HG03135 (cell line): ENCODE results near the gene AGO3.
"Not testable (repeated sequence)": the region's sequence is repeated elsewhere in the genome, so short reads cannot be mapped to it uniquely, and the experiment has no call there.

ENCODE experiments used
- ATAC-seq: cut with Tn5 transposase; IDR thresholded peaks from one replicate; pipeline ENCODE4 v1.9.1; 2021; ENCODE audit warnings: mild to moderate bottlenecking, moderate library complexity; ENCODE audit not compliant: unreplicated experiment

The AGO3 gene

DNA sequence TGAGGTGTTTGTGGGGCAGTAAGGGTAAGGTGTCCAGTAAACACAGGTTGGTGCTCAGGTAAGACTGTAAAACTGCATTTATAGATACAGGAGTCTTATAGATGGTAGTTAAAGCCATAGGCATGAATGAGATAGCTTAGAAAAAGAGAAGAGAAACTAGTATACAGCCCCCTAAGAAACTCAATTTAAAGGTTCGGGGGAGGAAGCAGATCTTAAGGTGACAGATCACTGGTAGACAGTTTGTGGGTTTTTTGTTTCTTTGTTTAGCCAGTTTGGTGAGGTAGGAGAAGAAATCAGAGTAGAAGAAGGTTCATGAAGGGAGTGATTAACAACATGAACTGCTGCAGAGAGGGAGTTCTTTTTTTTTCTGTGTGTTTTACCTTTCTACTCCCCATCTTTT is 6.1 kb upstream of the AGO3 start:
- no peak for ATAC-seq

DNA sequence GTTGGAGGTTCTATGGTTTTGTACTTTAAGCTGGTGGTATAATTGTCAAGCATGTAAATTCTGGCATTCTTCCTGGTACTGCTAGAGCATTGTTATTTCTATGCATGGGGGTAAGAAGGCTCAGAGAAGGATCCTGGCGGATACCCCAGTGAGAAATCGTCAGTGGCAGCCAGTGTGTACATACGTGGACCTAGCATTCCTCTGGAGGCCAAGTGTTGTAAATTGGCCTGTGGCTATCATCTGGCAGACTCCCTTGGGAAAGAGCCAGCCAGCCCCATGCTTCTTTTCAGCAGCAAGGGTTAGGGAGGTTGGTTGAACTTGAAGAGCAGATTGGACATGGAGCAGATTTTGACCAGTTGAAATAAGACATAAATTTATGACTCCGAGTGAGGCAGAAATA is 5.2 kb upstream of the AGO3 start:
- no peak for ATAC-seq

DNA sequence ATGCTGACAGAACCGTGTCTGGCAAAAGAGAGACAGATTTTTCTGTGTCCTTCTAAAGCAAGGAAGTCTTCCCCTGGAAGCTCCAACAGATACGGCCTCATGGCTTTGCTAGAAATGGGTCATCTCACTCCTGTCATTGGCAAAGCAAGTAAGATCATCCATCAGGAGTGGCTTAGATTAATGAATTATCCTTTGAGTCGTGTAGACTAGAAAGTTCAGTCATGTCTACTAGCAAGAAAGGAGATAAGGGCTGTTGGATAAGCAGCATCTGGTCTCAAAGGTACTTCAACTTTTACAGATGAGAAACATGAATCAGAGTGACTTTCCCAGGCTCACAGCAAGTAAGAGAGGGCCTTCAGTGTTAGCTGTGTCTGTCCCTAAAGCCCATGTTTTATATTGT is 3.4 kb upstream of the AGO3 start:
- no peak for ATAC-seq

GRCh38 chr1:35929730-35930592 is 944 bp upstream of the AGO3 start:
- no peak for ATAC-seq

- no peak for ATAC-seq
These were observed 697 bp downstream of the AGO3 start for GRCh38 chr1:35931446-35932157.

- ATAC-seq = no peak
These were observed 1.3 kb downstream of the AGO3 start for GRCh38 chr1:35932158-35932636.

DNA sequence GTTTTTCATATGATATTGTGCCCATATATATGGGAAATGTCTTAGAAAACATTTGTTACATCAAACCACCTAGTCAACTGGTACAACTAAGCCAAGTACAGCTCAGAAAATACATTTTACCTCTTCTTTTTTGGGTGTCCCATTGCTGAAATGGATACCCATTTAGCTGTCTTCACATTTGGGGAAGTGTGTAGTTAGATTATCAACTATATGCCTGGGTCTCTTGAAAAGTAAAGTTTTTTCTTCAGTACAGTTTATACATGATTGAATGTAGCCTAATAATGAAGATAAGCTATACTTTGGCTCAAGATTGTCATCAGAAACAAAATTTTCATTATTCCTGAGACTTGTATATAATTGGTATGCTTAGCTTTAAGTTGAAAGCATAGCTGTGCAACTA is 2.0 kb downstream of the AGO3 start:
- ATAC-seq = no peak

DNA sequence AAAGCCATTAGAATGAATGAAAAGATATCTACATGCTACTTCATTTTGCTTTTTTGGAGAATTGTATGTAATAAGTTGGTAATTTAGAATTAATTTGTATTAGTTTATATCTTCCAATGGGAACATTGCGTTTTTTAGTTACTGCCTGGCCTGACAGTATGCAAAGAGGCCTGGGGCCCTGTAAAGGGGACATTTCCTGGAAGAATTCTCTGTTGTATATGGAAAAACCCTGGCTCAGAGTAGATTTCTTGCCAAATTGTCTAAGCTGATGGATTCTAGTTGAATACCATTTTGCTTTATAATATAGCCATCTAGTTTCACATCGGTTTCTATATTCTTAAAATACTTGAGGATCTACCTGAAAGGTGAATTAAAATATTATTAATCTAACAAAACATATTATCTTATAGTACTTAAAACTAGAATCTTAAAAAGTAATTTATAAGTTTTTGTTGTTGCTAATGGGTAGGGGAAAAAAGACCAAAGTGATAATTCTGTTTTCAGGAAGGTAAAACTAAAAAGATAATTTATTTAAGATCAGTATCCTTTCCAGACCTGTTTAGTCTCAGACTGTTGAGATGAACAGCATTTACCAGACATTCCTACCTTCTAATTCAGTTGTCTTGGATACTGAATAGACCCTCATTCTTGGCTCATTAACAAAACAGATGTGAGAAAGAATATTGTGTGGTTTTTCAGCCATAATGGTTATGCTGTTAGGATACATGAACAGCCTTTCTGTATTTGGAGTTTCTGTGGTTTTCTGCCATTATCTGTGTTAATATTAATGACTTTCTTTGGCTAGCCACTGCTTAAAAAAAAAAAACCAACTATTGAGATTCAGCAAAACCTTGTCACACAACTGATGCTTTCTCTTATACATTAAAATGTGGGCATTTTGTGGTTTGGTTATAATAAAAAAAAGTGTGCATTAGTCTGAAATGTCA is 4.8 kb downstream of the AGO3 start:
- ATAC-seq = no peak

DNA sequence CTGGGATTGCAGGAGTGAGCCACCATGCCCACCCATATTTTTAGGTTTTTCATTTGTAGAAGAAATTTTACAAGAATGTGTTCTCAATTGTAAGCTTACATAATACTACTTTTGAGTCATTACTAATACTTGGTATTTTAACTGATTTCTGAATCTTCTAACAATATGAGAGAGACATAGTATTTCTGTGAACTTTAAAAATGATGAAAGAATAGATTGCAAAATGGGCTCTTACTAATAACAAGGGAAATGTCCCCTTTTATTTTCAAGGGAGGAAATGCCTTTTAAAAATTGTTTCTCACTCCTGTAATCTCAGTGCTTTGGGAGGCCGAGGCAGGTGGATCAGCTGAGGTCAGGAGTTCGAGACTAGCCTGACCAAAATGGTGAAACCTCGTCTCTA is 5.9 kb downstream of the AGO3 start:
- ATAC-seq = no peak

DNA sequence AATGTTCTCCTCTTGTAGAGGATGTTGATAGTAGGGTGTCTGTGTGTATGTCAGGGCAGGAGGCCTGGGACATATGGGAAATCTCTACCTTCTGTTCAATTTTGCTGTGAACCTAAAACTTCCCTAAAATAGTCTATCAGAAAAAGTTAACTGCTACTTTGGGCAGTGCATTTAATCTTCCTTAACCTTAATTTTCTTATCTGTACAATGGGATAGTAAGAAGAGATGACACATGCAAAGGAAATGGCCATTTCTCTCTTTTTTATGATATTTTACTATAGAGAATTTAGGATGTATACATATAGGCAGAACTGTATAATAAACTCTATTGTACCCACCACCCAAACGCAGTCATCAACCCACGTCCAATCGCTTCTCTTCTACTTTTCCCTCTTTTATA is 8.6 kb downstream of the AGO3 start:
- no peak for ATAC-seq

- no peak for ATAC-seq
These were observed 14.4 kb downstream of the AGO3 start for GRCh38 chr1:35945327-35945726.

DNA sequence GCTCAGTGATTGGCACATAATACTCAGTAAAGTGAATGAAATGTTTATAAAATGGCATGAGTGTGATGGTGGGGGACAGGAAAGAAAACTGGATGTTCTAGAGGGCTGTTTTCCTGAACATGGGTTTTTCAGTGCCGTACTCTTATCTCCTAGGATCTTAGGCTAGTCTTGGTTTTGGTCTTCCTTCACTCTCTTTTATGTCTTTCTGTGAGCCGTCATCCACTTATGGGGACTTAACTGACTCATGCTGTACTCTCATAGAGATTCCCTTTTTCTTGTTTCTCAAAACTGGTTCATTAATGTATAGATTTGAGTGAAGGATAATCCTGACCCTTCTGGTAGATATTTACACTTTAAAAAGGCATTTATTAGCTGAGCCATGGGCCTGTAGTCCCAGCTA is 16.6 kb downstream of the AGO3 start:
- ATAC-seq = no peak

DNA sequence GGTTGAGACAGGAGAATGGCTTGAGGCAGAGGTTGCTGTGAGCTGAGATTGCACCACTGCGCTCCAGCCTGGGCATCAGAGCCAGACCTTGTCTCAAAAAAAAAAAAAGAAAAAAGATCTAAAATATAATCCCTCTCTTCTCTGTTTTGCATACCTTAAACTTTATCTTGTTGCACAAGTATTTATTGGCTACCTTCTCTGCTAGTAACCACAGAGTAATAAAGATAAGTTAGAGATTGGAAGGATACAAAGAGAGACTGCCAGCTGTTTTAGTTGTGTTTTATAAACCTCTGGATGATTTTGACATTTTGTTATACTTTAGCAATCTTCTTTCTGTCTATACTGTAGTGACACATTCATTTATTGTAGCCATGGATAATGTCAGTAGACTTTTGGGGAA is 27.7 kb downstream of the AGO3 start:
- ATAC-seq = no peak

- no peak for ATAC-seq
These were observed 28.4 kb downstream of the AGO3 start for GRCh38 chr1:35959304-35959703.

GRCh38 chr1:35962952-35963351 is 32.0 kb downstream of the AGO3 start:
- no peak for ATAC-seq

DNA sequence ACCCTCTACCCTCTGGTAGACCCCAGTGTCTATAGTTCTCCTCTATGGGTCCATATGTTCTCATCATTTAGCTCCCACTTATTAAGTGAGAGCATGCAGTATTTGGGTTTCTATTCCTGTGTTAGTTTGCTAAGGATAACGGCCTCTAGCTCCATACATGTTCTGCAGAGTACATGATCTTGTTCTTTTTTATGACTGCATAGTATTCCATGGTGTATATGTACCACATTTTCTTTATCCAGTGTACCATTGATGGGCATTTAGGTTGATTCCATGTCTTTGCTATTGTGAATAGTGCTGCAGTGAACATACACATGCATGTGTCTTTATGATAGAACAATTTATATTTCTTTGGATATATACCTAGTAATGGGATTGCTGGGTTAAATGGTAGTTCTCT is 33.4 kb downstream of the AGO3 start:
- ATAC-seq = not testable (repeated sequence)

GRCh38 chr1:35968396-35968795 is 37.5 kb downstream of the AGO3 start:
- no peak for ATAC-seq

DNA sequence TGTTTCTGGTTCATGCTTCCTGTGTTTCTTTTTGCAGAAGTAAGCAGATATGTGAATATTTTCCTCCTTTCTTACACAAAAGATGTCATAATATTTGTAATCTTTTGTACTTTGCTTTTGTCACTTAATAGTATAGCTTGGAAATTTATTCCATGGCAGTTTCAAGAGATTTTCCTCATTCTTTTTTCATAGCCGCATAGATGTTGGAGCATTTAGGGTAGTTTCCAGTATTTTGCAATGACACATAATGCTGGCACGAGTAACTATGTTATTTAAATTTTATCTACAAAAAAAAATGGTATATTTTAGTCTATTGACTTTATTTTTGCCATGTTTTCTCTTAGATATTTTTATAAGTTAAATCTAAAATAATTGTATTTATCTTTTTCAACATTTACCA is 40.7 kb downstream of the AGO3 start:
- no peak for ATAC-seq

DNA sequence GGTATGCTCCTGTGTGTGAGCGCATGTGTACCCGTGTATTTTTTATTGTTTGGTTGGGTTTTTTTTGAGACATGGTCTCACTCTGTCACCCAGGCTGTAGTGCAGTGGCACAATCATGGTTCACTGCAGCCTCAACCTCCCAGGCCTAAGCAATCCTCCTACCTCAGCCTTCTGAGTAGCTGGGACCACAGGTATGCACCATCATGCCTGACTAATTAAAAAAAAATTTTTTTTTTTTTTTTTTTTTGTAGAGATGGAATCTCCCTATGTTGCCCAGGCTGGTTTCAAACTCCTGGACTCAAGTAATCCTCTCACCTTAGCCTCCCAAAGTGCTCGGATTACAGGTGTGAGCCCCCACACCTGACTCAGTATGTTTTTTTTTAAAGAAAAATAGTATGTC is 41.7 kb downstream of the AGO3 start:
- ATAC-seq = not testable (repeated sequence)

DNA sequence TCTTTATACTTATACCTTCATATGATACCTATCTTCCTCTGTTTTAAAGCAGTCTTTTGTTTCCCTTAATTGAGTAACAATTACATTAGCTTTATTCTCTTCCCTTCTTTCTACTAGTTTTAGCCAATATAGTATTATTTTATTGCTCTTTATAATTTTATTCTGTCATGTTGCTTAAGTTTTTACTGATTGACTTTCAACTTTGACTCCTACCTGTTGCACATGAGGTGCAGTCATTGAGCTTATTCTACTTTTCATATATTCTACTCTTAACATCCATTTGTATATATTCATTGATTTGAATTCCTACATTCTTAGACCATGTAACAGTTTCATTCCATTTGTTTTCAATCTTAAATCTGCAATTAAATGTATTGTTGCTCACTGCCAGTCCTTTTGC is 49.2 kb downstream of the AGO3 start:
- no peak for ATAC-seq

GRCh38 chr1:35988237-35988636 is 57.3 kb downstream of the AGO3 start:
- no peak for ATAC-seq
